Occipital lobe (tissue), 2 donors: ENCODE measurements around the gene ZNF784. TPM values are rescaled to one million over a fixed set of nuclear protein-coding genes. Genes with fewer than 3 reads are reported as not detected.
A peak's percentile ranks its signal among the peaks of the same experiment; 100 is the strongest.

Experiments
- DNase-seq: peaks from one replicate; lab custom pipeline; 2025; lab: John Stamatoyannopoulos, UW
- total RNA-seq: library from RNA; depleted of rRNA; stranded (reverse); fragments of >200 nt; gene quantifications from one replicate; pipeline ENCODE4 v1.2.3, GENCODE V29; 2014

ZNF784 gene, protein sequence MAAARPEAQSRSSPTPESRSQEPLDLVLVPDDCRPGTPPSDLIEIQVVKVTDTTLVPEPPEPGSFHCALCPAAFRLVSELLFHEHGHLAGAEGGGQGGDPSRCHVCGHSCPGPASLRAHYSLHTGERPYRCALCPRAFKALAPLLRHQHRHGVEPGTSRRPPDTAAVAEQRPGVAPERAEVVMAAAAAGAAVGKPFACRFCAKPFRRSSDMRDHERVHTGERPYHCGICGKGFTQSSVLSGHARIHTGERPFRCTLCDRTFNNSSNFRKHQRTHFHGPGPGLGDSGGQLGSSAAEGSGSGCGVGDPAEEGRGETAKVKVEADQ
- 5.1 TPM for total RNA-seq

DNA sequence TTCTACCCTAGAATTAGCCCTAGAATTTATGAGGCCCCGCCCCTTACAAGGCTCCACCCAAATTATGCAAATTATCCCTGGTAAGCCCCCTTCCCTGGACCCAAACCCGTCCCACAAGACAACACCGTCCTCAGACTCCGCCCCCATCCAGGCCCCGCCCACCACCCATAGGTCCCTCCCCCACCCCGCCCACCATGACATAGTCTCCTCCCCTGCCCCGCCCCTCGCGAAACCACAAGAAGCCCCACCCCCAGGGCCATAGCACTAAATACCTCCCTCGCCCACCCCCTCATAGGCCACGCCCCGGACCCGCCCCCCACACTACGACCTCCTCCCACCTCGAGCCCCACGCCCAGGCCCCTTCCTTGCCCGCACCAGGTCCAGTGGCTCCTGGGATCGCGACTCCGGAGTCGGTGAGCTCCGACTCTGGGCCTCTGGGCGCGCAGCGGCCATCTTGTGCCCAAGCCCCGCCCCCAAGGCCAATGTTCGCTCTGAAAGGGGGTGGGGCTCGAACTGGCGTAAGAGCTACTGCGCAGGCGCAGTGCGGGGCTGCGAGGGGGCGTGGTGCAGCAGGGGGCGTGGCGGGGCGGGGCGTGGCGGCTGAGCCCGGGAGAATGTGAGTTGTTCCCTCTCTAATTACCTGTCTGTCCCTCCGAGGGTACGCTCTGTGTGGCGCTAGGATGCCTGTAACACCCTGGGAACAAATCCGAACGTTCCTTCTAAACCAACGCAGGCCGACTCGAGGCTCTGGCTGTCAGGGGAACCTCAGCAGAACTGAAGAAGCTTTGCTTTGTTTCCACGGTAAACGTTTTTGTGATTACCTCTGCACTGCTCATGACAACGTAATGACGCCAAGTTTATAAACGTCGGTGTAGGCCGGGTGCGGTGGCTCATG lies at the start of gene ZNF784:
Gene ZNF784, minus strand, starts transcription at position 458 of the 895 bp plus-strand sequence. Its CDS starts 5 bp downstream, at position 453.
- peak; percentile 91 for DNase-seq

DNA sequence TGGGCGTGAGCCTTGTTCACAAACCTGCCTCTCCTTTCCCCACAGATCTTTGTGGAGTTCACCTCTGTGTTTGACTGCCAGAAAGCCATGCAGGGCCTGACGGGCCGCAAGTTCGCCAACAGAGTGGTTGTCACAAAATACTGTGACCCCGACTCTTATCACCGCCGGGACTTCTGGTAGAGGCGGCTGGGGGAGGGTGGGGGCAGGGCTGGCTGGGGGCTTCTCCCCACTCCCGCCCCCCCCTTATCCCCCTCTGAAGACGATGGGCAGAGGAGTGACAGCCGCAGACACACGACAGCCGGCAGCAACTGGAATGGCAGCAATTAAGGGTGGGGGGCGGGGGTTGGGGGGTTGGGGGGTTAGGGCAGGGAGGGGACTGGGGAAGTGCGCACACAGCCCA lies 49.5 kb upstream of the ZNF784 start:
- no peak for DNase-seq

DNA sequence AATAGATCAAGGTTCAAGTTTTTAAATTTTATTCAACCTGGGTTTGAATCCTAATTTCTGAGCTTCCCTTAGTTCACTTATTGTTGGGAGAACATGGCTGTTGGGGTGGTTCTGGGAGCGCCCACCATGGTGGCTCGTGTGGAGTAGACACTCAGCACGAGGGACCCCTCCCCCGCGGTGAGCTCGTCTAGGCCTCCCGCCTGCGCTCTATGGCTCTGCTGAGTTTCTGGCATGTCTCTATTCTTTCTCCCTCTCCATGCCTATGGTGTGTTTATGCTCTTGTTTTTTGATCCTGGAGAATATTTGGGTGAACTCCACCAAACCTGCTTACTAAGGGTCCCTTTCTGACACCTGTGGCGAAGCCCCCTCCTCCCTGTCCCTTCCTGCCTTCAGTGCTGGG lies 49.1 kb upstream of the ZNF784 start:
- DNase-seq: no peak

DNA sequence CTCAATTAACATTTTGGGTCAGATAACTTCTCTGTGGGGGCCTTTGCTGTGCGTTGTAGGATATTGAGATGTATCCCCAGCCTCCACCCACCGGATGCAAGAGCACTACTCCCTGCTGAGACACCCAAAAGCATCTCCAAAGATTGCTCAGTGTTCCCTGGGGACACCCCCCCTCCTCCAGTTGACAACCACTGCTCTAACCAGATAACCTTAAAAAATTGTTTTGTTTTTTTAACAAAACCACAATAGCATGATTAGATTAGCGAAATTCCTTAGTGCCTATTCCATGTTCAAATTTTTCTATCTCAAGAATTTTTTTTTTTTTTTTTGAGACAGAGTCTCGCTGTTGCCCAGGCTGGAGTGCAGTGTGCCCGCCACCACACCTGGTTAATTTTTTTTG lies 48.1 kb upstream of the ZNF784 start:
- DNase-seq: no peak

DNA sequence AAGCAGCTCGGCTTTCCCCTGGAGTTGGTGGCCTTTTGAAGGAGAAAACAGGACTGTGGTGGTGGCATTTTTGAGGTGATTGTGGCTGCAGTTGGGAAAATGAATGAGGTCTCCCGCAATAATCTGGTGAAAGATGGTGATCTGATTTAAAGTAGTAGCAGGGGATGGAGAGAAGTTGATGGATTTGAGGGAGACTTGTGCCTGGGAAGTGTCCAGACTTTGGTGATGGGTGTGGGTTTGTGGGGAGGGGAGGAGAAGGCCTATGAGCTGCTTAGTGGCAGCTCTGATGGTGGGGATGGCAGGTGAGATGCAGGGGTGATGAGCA lies 46.6 kb upstream of the ZNF784 start:
- no peak for DNase-seq

DNA sequence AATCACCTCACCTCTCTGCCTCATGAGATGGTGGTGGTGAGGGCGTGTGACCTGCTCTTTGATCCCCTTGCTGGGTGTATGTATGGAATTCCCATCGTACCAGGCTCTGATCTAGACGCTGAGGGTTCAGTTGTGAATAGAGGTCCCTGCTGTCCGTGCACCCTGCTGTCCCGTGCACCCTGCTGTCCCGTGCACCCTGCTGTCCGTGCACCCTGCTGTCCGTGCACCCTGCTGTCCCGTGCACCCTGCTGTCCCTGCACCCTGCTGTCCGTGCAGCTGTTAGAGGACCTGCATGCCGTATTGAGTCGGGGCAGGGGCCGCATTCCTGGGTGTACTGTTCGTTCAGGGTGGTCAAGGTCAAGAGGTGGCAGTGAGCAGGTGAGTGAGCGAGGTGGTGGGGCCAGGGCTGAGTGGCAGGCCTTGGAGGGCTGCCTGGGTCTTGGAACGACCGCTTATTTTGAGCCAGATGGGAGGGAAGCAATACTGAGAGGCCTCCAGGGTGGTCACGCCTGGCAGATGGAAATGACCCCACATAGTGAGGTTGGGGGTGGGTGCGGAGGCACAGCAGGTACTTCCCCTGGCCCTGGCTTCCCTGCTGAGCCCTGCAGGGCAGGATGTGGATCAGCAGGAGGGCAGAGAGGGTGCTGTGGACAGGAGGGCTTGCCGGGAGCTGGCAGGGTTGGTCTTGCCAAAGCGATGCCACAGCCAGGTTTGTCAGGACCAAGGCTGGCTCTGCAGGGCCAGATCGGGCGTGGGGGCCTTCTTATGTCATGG lies 46.1 kb upstream of the ZNF784 start:
- no peak for DNase-seq

DNA sequence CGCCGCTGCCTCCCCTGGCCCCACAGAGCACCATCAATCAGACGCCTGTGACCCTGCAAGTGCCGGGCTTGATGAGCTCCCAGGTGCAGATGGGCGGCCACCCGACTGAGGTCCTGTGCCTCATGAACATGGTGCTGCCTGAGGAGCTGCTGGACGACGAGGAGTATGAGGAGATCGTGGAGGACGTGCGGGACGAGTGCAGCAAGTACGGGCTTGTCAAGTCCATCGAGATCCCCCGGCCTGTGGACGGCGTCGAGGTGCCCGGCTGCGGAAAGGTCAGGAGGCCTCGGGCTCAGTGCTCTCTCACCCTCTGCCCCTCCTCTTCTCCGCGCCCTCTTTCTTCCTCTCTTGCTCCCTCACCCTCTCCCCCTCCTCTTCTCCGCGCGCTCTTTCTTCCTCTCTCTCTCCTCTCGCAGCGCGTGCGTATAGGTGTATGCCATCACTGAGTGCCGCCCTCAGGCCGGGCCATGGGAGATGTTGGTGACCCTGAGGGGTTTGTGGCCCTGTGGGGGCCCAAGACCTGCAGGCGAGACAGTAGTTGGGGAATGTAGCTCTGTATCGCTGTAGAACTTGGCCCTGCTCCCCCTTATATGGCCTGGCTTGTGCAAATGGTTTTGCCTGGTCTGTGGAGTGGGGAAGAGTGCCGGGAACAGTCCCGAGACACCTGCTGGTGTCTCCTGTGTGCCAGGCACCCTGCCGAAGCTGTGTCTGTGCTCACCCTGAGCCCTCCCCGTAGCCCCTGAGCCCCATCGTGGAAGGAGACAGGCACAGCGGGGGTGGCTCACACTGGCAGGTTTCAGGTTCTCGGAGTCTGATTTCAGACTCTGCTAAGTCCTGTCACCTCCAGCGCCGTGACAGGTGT lies 45.3 kb upstream of the ZNF784 start:
- DNase-seq: no peak

DNA sequence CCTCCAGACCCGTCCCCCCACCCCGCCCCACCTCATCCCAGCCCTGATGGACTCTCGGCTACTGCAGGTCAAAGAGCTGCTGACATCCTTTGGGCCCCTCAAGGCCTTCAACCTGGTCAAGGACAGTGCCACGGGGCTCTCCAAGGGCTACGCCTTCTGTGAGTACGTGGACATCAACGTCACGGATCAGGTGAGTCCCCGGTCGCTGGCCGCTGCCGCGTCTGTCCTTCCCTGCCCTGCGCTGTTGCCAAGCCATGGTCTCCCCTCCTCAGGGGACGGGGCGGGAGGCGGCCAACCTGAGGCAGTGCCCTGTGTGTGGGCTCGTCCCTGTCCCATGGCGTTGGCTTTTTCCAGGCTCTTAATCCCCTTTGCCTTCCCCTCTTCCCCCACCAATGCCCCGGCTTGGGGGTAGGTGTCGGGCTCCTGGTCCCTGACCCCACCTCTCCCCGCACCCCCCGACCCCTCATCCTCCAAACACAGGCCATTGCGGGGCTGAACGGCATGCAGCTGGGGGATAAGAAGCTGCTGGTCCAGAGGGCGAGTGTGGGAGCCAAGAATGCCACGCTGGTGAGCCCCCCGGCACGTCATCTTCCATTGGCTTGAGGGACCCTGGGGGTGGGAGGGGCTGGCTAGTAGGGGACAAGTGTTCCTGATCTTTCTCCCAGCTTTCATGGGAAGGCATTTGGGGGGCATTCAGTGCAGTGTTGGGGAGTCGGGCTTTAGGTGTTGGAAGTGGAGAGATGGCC lies 44.4 kb upstream of the ZNF784 start:
- no peak for DNase-seq

DNA sequence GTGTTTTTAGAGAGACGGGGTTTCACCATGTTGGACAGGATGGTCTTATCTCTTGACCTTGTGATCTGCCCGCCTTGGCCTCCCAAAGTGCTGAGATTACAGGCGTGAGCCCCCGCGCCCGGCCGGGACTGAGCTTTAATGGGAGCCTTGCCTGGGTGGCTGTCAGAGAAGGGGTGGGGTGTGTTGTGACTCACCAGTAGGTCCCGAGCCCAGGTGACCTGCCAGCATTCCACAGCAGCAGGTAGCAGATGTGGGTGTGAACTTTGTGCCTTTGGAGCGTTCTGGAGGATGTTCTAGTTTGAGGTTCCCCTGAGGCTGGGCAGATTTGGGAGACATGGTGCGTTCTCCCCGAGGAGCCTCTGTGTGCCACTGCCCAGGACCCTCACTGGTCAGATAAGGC lies 43.6 kb upstream of the ZNF784 start:
- DNase-seq: no peak

DNA sequence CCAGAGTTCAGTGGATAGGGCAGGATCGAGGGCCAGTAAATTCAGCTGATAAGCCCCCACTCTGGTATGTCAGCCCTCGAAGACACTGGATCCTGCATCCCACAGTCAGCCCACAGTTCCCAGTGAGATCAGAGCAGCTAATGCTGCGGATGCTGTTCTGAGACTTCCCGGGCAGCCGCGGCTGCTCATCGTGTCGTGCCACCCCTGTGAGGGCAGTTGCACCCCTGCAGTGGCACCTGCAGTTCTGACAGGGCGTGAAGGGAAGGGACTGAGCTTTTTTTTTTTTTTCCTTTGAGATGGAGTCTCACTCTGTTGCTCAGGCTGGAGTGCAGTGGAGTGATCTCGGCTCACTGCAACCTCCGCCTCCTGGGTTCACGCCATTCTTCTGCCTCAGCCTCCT lies 43.1 kb upstream of the ZNF784 start:
- no peak for DNase-seq

DNA sequence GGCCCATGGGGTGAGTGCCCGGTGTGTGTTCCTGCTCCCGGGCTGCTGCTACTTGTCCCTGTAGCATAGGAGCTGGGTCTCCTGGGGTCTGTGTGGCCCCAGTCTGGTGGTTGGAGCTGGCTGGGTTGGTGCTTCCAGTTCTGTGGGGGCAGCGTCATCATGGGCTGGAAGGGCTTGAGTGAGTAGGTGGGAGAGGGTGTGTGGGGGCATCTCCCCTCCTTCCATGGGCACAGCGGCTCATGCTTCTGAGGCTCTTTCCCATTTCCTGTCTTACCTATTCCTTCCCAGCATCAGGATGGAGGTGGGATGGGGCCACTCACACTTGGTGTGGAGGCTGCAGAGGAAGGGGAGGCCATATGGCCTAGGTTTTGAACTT lies 42.6 kb upstream of the ZNF784 start:
- DNase-seq: no peak

DNA sequence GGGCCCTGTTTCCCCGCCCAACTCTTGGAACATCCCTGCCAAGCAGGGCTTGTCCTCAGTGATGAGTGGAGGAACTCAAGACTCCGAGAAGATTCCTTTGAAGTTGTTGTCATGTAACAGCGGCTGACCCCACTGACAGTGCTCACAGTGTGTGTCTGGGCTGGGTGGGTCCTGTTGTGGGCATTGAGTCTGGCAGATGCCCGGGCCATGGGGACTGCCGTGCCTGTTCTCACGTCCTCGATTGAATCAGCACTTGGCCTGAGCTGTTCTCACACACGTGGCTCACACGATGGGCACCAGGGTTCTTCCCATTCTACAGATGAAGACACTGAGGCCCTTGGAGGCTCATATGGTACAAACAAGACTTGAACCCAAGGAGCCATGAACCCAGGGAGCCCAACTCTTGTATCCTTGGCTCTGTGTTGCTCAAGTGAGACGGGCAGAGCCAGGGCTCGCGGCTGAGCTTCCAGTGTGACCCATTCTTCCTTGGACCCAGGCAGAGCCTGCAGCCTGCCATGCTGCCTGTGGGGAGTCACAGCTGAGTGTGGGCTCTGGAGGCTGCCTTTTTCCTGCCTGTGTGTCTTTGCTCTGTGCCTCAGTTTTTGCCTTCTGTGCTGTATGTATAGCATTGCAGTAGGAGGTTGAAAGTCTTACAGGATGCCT lies 42.1 kb upstream of the ZNF784 start:
- no peak for DNase-seq

DNA sequence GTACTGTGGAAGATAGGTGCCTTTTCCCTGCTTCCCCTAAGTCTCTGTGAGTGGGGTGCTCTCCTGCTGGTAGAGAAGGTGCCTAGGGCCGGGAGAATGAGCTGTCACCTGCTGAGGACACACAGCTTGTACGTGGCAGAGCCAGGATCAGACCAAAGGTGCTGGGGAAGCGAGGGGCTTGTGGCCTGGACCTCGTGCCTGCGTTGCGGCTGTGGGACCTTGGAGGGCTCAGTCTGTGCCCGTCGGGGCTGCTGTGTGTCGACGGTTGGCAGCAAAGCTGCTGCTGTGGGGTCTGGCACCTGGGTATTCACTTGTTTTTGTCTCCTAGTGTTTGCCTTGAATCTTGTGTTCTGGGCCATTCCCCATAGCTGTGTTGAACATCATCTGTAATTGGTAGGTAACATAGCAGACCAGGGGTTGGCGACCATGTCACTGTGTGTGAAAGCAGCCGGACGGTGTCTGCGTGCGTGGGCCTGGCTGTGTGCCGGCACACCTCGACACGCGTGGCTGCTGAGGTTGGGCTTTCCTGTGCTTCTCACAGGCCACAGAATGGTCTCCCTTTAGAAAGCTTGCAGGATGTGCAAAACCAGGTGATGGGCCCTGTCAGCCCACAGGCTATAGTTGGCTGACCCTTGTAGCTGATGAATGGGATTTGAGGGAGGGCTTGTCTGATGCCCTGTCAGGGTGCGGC lies 39.6 kb upstream of the ZNF784 start:
- no peak for DNase-seq

DNA sequence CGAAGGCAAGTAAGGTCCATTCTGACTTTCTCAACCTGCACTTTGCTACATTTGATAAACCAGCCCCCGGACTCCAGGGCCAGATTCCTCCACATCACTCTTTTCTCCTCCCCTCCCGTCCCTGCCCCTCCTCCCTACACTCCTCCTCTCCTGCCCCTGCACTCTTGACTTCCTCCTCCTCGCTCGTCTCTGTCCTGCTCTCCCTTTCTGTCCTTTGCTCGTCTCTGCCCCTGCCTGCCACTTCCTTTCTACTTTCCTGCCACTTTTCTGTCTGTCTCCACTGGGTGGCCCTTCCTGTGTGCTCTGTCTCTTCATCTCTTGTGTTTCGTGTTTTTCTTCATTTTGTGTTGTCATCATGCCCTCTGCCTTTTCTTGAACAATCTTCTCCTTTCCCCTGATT lies 37.5 kb upstream of the ZNF784 start:
- DNase-seq: no peak

DNA sequence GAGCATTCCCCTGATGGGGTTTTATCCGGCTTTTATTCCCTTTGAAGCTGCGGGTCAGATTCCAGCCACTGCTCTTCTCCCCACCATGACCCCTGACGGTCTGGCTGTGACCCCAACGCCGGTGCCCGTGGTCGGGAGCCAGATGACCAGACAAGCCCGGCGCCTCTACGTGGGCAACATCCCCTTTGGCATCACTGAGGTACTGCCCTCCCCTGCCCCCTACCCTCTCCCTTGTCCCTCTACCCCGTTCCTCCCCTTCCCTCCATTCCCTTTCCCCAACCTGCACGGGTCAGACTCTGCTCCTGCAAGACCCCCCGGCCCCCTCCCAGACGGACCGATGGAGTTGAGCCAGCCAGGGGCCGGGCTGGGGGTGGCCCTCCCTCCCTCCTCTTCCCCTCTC lies 36.6 kb upstream of the ZNF784 start:
- no peak for DNase-seq

DNA sequence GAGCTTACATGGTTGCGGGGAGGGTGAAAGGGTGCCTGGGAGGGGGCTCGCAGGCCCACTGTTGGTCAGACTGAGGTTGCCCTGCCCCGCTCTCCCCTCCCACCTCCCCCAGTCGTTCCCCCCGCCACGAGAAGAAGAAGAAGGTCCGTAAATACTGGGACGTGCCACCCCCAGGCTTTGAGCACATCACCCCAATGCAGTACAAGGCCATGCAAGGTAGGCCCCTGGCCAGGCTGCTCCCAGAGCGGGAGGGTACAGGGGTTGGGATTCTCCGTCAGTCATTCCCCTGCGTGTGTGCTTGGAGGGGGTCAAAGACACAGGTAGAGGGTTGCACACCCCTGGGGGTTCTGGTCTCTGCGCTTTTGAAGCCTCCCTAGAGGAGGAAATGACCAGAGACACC lies 36.0 kb upstream of the ZNF784 start:
- no peak for DNase-seq

DNA sequence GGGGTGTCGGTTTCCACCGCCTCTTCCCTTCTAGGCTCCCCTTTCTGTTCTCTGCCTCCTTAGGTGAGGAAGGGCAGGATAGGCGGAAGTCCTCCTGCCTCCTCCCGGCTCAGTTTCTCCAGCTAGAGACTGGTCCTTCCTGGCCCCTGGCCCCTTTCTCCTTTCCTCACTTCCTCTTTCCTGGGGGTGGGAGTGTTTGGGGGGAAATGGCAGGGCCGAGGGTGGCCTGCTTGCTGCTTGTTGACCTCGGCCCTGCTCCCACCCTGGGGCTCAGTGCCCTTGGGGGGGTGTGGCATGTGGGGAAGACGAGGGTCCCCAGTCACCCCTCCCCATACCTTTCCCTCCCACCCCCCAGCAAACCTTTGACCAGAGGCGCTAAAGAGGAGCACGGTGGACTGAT lies 35.5 kb upstream of the ZNF784 start:
- no peak for DNase-seq

DNA sequence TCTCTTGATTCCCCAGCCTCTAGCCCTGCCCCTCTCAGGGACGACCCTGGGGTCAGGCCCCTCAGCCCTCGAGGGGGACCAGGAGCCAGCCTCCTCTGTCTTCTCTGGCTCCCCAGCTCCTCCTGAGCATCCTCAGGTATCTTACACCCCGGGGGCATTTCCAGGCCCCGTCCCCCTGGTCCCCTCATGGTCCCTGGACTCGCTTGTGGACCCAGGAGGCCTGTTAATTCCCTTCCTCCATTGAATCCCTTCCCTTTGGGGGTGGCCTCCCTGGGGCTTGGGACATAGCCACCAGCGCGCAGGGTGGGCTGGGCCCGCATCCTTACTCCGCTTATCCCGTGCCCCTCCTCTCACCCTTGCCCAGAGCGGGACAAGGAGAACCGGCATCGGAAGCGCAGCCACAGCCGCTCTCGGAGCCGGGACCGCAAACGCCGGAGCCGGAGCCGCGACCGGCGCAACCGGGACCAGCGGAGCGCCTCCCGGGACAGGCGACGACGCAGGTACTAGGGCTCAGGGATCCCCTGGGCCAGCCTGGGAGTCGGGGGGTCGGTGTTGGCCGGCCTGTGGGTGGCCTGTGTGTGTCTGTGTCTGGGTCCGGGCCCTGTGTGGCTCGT lies 34.6 kb upstream of the ZNF784 start:
- no peak for DNase-seq
